Measurements from ENCODE around the gene TBC1D9B.

Gene TBC1D9B

GRCh38 chr5:179907556-179908324 is at the start of gene TBC1D9B:
Gene TBC1D9B, minus strand, starts transcription at chr5:179907897. Its CDS starts 76 bp downstream, at chr5:179907821.
- peak; percentile 53 for DNase-seq (ENCODE audit: low read depth)

GRCh38 chr5:179955630-179956029 is 47.9 kb upstream of the TBC1D9B start:
- DNase-seq (ENCODE audit: low read depth) = no peak

DNA sequence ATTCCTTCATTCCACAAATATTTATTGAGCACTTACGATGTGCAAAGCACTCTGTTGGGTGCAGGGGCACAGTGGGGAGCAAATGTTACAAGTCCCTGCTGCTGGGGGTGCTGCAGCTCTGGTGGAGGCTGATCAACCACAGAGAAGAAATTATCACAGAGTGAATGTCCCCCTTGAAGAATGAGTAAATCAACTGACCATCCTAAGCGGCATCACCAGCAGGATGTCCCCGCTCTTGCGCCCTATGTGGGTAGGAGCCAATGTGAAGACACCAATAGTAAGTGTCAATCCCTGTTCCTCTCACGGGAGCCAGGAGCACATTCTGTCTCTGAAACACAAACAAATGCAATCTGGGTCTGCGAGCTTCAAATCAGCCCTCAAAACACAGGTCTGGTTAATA is 47.4 kb upstream of the TBC1D9B start:
- no peak for DNase-seq (ENCODE audit: low read depth)

DNA sequence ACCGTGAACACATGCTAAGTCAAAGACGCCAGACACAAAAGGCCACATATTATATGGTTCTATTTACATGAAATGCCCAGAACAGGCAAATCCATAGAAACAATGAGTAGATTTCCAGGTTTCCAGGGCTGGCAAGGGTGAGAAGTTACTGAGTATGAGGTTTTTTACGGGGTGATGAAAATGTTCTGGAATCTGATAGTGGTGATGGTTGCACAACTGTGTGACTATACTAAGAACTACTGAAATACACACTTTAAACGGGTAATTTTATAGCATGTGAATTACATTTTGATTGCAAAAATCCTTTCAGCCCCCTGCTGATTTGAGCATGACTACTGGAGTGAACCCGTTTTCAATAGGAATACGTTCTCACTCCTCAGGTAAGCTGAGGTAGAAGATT is 46.7 kb upstream of the TBC1D9B start:
- no peak for DNase-seq (ENCODE audit: low read depth)

- DNase-seq (ENCODE audit: low read depth) = no peak
Observed at GRCh38 chr5:179953987-179954386, 46.3 kb upstream of the TBC1D9B start.

GRCh38 chr5:179936976-179937681 is 29.4 kb upstream of the TBC1D9B start:
- DNase-seq (ENCODE audit: low read depth) = no peak

GRCh38 chr5:179930788-179931473 is 23.2 kb upstream of the TBC1D9B start:
- no peak for DNase-seq (ENCODE audit: low read depth)

DNA sequence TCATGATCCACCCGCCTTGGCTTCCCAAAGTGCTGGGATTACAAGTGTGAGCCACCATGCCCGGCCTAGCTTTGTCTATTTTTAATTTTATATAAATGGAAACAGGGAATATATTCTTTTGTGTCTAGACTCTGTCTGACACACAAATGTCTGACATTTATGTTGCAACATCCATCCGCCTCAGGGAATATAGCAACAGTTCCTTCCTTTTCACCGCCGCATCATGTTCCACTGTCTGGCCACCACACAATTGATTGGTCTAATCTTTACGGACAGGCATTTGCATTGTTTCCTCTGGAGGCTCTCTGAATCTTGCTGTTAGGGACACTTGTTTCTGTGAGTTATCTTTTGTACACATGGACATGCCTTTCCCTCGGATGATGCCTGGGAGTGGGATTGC is 20.1 kb upstream of the TBC1D9B start:
- DNase-seq (ENCODE audit: low read depth) = no peak

DNA sequence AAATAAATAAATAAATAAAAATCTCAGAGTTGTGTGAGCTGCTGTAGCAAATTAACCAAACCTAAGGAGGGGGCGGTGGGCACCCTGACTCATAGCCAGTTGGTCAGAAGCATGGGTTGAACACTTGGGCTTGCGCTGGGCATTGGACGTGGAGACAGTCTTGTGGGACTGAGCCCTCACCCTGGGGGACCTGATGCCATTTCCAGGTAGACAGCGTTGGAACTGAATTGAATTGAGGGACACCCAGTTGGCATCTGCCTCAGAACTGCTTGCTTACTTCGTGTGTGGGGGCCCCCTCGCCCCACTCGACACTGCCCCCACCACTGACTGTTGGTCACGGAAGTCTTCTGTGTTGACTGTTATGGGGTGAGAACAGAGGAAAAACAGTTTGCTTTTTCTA is 19.0 kb upstream of the TBC1D9B start:
- no peak for DNase-seq (ENCODE audit: low read depth)

DNA sequence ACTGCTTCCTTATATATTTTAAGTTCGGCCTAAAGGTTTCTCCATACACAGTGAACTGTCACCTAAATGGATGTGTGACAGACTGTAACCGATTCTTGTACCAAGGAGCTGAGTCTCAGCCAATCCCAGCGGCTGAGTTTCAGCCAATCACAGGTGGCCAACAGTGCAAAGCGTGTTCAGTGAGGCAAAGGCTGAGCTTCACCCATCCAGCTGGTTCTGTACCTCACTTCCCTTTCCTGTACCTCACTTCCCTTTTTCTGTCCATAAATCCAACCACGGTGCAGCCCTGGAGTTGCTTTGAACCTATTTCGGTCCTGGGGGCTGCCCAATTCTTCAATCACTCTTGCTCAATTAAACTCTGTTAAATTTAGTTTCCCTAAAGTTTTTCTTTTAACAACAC is 15.7 kb upstream of the TBC1D9B start:
- DNase-seq (ENCODE audit: low read depth) = no peak

DNA sequence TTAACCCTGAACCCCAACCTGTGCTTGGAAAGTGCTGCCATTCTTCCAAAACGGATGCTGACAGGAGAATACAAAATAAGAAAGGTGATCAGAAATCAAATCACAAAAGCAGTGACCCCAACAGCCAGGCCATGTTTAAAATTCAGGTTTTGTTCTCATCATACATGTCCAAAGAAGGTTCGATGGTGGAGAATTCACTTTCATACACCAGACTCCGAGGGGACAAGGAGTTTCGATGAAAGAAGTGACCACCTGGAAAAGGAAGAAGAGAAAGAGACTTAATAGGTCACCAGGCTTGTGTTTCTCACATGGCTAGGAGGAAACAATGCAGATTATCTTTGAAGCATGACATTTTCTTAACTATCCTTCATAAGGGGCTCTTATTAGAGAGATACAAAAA is 12.5 kb upstream of the TBC1D9B start:
- no peak for DNase-seq (ENCODE audit: low read depth)

DNA sequence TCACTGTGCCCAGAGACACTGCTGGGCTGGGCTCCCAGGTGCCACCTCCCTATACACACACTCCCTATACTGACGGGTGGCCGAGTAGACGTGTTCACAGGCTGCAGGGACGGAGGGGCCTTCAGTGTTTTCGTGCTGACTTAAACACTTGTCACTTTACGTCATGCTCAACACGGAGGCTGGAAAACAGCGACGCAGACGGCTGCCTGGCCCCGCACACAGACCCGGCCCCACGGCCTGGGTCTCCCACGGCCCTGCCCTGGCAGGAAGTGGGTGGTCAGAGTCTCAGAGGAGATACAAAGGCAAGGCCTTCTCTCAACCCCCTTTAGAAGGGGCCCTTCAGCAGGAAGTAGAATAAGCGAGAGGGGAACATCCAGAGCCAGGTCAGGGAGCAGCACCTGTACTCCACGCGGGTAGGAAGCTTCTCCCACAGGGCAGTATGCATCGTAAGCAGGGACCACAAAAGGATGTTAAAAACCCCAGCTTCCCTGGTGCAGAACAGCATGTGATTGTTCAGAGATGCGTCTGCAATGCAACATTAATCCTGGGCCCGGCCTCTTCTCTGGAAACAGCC is 11.9 kb upstream of the TBC1D9B start:
- no peak for DNase-seq (ENCODE audit: low read depth)

- no peak for DNase-seq (ENCODE audit: low read depth)
Observed at GRCh38 chr5:179918742-179919486, 11.2 kb upstream of the TBC1D9B start.

GRCh38 chr5:179916523-179916922 is 8.8 kb upstream of the TBC1D9B start:
- no peak for DNase-seq (ENCODE audit: low read depth)

- no peak for DNase-seq (ENCODE audit: low read depth)
Observed at GRCh38 chr5:179915406-179915935, 7.8 kb upstream of the TBC1D9B start.

GRCh38 chr5:179914032-179914755 is 6.5 kb upstream of the TBC1D9B start:
- DNase-seq (ENCODE audit: low read depth) = no peak

- no peak for DNase-seq (ENCODE audit: low read depth)
Observed at GRCh38 chr5:179913461-179913860, 5.8 kb upstream of the TBC1D9B start.

- no peak for DNase-seq (ENCODE audit: low read depth)
Observed at GRCh38 chr5:179912951-179913350, 5.3 kb upstream of the TBC1D9B start.

GRCh38 chr5:179912386-179912785 is 4.7 kb upstream of the TBC1D9B start:
- DNase-seq (ENCODE audit: low read depth) = no peak

GRCh38 chr5:179909224-179909623 is 1.5 kb upstream of the TBC1D9B start:
- DNase-seq (ENCODE audit: low read depth) = no peak

DNA sequence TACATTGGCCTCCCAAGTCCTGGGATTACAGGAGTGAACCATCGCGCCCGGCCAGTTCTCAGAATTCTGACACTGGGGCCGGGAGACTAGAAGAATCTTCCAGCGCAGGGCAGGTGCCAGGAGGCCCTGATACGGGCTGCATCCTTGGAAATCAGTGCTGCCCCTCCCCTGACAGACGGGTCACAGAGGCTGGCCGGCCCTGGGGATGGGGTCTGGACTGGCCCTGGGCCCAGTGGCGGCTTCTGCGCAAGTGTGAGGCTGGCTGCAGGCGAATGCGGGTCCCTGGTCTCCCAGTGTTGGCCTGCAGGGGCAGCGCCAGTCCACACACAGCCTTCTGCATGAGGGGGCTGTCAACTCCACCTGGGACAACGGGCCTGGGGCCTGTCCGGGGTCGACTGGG is 831 bp upstream of the TBC1D9B start:
- DNase-seq (ENCODE audit: low read depth) = no peak
